ENCODE measurements around the gene ALMS1. TPM values are rescaled to one million over a fixed set of nuclear protein-coding genes. Genes with fewer than 3 reads are reported as not detected.

Gene ALMS1
- total and polyA plus RNA-seq, 9 of the 15 experiments (the other 6 are each of a cell fraction or from before 2014, with no cell fraction given) = 1.4 to 26.3 (median 13.6) TPM

DNA sequence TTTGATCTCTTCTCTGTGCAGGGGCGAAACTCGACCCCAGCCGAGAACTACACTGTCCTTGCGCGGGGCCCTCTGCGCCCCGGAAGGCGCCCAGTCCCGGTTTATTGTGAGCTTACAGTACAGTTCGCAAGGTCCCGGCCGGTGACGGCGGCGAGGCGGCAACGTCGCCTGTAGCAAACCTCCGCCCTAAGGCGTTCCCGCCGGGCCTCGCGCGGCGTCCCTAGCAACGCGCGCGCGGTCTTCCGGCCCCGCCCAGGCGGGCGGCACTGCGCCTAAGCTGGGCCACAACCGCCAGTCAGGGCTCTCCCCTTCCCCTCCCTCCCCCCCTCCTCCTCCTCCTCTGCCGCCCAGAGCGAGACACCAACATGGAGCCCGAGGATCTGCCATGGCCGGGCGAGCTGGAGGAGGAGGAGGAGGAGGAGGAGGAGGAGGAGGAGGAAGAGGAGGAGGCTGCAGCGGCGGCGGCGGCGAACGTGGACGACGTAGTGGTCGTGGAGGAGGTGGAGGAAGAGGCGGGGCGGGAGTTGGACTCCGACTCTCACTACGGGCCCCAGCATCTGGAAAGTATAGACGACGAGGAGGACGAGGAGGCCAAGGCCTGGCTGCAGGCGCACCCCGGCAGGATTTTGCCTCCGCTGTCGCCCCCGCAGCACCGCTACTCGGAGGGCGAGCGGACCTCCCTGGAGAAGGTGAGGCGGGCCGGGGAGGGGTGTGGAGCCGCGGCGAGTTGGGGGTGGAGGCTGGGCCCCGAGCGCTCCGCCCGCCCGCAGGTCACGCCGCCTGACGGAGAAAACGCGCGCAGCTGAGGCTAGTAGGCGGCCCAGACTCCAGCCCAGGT lies at the start of gene ALMS1 (continued):
- TF ChIP-seq, protein P1, sequence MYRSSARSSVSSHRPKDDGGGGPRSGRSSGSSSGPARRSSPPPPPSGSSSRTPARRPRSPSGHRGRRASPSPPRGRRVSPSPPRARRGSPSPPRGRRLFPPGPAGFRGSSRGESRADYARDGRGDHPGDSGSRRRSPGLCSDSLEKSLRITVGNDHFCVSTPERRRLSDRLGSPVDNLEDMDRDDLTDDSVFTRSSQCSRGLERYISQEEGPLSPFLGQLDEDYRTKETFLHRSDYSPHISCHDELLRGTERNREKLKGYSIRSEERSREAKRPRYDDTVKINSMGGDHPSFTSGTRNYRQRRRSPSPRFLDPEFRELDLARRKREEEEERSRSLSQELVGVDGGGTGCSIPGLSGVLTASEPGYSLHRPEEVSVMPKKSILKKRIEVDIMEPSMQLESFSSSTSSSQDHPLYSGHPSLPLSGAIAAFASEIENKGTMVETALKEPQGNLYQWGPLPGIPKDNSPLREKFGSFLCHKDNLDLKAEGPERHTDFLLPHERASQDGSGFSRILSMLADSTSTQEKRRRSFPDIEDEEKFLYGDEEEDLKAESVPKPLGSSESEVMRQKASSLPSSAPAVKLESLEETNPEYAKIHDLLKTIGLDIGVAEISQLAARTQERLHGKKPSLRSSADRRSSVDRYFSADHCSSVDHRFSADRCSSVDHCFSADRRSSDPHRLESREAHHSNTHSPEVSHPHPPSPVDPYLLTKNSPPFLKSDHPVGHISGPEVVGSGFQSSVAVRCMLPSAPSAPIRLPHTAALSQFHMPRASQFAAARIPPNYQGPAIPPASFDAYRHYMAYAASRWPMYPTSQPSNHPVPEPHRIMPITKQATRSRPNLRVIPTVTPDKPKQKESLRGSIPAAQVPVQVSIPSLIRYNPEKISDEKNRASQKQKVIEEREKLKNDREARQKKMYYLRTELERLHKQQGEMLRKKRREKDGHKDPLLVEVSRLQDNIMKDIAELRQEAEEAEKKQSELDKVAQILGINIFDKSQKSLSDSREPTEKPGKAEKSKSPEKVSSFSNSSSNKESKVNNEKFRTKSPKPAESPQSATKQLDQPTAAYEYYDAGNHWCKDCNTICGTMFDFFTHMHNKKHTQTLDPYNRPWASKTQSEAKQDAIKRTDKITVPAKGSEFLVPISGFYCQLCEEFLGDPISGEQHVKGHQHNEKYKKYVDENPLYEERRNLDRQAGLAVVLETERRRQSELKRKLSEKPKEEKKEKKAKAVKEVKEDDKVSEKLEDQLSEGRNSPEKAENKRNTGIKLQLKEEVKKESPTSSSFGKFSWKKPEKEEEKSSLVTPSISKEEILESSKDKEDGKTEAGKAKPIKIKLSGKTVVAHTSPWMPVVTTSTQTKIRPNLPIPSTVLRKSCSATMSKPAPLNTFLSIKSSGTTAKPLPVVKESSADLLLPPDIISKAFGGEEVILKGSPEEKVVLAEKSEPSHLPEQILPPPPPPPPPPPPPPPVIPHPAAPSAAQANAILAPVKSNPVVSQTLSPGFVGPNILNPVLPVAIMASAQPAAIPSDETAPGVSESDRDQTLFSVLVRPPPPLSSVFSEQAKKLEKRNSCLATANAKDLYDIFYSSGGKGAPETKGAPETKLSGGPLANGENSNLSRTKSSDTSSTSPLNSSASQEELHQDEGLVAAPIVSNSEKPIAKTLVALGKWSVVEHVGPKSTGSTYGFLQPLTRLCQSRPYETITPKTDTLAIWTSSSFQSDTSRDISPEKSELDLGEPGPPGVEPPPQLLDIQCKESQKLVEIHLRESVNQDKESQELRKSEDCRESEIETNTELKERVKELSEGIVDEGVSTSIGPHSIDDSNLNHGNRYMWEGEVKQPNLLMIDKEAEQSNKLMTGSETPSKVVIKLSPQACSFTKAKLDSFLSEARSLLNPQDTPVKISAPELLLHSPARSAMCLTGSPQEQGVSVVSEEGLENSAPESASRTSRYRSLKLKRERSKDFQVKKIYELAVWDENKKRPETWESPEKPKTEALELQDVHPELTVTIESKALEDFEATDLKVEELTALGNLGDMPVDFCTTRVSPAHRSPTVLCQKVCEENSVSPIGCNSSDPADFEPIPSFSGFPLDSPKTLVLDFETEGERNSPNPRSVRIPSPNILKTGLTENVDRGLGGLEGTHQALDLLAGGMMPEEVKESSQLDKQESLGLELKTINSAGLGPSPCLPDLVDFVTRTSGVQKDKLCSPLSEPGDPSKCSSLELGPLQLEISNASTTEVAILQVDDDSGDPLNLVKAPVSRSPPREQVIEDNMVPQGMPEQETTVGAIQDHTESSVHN (IDR thresholded peaks at IDR 0.05; ENCODE audit: borderline replicate concordance in 1 of 2, low read depth in 1 of 2) = no peak
- TF ChIP-seq HEY1 (CRISPR knock-in tag; IDR thresholded peaks at IDR 0.05; ENCODE audit: borderline replicate concordance) (no peak), ZNF239 (CRISPR knock-in tag; IDR thresholded peaks at IDR 0.05) (no peak), ZNF830 (CRISPR knock-in tag; IDR thresholded peaks at IDR 0.05) (no peak), GATAD2B (IDR thresholded peaks at IDR 0.05; ENCODE audit: borderline replicate concordance) (no peak), ZNF589 (CRISPR knock-in tag; IDR thresholded peaks at IDR 0.05; ENCODE audit: low read depth) (no peak), ADNP (tag; IDR thresholded peaks at IDR 0.05) (no peak), NR3C1 (CRISPR knock-in tag; IDR thresholded peaks at IDR 0.05) (no peak), FOXP1 (CRISPR knock-in tag; IDR thresholded peaks at IDR 0.05) (no peak), RFX7 (CRISPR knock-in tag; IDR thresholded peaks at IDR 0.05) (no peak), SIN3A (IDR thresholded peaks at IDR 0.05; ENCODE audit: borderline replicate concordance in 2 of 2, control insufficient read depth in 1 of 2, low read depth in 2 of 2, low read length in 2 of 2) (peak; percentile 90 to 98), FOXK2 (conservative IDR thresholded peaks at IDR 0.05 in 1 of 2, IDR thresholded peaks at IDR 0.05 in 1 of 2; ENCODE audit: low read depth in 2 of 2) (peak; percentile 38 to 43; a peak in 1 of 4 replicates)
- TF ChIP-seq, protein P2, sequence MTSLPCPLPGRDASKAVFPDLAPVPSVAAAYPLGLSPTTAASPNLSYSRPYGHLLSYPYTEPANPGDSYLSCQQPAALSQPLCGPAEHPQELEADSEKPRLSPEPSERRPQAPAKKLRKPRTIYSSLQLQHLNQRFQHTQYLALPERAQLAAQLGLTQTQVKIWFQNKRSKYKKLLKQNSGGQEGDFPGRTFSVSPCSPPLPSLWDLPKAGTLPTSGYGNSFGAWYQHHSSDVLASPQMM (CRISPR knock-in tag; IDR thresholded peaks at IDR 0.05) = no peak
- TF ChIP-seq, protein P3, sequence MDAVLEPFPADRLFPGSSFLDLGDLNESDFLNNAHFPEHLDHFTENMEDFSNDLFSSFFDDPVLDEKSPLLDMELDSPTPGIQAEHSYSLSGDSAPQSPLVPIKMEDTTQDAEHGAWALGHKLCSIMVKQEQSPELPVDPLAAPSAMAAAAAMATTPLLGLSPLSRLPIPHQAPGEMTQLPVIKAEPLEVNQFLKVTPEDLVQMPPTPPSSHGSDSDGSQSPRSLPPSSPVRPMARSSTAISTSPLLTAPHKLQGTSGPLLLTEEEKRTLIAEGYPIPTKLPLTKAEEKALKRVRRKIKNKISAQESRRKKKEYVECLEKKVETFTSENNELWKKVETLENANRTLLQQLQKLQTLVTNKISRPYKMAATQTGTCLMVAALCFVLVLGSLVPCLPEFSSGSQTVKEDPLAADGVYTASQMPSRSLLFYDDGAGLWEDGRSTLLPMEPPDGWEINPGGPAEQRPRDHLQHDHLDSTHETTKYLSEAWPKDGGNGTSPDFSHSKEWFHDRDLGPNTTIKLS (IDR thresholded peaks at IDR 0.05; ENCODE audit: borderline replicate concordance, low read depth) = no peak
- TF ChIP-seq, protein P4, sequence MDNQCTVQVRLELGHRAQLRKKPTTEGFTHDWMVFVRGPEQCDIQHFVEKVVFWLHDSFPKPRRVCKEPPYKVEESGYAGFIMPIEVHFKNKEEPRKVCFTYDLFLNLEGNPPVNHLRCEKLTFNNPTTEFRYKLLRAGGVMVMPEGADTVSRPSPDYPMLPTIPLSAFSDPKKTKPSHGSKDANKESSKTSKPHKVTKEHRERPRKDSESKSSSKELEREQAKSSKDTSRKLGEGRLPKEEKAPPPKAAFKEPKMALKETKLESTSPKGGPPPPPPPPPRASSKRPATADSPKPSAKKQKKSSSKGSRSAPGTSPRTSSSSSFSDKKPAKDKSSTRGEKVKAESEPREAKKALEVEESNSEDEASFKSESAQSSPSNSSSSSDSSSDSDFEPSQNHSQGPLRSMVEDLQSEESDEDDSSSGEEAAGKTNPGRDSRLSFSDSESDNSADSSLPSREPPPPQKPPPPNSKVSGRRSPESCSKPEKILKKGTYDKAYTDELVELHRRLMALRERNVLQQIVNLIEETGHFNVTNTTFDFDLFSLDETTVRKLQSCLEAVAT (IDR thresholded peaks at IDR 0.05) = no peak

Data from K562 (cell line).